ENCODE data around the gene TMEM100.

The TMEM100 gene, protein sequence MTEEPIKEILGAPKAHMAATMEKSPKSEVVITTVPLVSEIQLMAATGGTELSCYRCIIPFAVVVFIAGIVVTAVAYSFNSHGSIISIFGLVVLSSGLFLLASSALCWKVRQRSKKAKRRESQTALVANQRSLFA

DNA sequence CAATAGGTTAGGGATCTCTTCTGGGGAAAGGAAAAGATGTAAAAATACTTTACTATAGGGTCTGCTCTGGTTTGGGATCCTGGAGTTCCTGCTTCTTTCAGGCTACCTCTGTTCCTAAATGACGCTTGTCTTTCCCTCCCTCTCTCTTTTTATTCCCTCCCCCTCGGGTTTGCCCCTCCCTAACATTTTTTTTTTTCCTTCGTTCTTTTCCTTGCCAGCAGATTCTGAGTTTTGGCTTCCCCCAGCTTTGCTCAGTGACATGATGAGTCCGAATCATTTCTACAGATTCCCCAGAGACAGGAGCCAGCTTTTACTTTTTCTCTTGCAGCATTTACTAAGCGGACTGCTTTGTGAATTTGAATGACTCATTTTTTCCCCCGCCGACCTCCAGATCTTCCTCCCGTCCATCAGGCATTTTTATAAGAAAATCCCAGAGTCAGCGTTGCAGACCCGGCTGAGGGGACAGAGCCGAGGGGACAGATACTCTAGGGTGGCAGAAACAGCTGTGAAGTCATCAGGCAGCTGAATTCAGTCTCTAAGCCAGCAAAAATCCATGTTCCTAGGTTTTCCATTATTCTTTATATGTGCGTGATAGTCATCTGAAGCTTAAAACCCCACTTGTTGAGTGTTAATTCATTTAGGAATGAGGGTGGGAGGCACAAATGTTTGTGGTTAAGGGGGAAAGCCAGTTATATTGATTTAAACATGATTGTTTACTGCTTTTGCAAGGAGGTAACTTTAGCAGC lies at the start of gene TMEM100:
Gene TMEM100, minus strand, starts transcription at position 123 of the 746 bp plus-strand sequence. CDS start 1,794 bp downstream, outside the sequence.
- DNase-seq: no peak

DNA sequence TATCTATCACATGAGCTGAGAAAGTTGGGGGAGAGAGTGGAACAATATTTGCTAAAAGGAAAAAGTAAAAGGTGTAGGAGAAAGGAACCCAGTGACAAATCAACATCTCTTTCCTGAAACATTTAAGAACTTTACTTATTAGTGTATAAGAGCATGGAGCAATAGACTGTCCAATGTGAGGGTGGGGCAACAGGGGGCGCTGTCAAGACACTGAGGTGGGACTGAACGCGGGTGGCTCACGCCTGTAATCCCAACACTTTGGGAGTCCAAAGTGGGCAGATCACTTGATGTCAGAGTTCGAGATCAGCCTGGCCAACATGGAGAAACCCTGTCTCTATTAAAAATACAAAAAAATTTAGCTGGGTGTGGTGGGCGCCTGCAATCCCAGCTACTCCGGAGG lies 49.4 kb upstream of the TMEM100 start:
- DNase-seq: no peak

DNA sequence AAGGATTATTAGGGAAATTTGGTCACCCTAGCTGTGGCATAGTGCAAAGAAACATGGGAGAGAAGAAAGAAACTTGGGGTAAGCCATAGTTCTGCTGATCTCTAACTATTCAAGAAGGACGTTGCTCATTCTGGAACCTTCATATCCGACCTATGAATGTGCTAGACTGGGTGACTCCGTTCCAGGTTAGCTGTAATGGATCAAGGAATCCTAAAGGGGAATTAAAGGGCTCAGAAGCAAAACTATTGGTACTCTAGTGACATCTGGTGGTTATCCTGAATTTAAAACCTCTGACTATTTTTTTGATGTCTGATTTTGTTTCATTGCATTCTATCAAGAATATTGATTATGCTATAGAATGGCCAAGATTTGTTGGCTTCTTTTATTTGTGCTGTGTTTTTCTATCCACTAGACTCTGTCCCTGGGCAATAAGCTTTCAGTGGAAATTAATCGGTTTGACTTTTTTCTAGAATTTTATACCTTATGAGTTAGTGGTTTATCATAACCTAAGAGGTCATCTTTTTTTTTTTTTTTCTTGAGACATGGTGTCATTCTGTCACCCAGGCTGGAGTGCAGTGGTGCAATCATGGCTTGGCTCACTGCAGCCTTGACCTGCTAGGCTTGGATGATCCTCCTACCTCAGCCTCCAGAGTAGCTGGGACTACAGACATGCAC lies 47.7 kb upstream of the TMEM100 start:
- DNase-seq: peak; percentile 10

DNA sequence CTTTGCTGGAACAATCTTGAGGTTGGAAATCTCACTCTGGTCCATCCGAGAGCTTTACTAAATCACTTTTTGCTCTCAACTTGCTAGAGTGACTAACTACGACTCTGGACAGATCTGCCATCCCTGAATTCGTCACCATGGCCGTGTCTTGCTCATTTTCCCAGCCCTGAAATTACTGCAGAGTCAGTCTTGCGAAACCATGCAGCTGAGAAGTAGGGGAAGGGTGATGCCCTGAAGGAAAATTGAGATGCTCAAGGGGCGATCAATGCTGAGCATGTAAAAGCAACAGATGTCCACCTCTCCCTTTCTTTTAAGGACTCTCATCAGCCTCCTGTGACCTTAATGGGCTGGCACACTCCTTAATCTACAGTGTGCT lies 46.9 kb upstream of the TMEM100 start:
- no peak for DNase-seq

DNA sequence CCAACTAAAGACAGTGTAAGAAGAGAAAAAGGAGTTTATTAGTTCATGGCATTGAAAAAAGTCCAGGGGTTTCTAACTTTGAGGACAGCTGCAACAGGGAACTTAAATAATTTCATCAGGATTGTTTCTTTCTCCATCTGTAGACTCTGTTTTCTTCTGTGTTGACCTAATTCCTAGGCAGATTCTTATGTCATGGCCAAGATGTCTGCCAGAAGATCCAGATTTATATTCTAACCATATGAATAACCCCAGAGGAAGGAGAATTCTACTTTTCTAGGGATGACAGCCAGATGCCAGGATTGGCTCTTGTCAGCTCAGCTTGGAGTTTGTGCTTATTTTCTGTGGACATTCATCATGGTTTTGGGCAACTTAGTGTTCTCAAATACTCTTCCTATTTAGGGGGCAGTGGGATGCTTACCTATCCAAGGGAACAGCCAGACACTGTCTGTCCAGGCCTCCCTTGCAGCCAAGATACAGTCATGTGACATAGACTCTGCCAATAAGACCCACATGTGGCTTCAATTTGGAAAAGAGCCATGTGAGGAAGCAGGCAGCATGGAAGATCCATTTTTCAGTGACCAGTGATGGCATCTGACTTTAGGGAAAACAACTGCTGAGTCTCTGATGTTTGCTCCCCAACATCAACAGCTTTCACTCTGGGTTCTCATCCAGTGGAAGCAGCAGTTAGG lies 46.4 kb upstream of the TMEM100 start:
- no peak for DNase-seq

DNA sequence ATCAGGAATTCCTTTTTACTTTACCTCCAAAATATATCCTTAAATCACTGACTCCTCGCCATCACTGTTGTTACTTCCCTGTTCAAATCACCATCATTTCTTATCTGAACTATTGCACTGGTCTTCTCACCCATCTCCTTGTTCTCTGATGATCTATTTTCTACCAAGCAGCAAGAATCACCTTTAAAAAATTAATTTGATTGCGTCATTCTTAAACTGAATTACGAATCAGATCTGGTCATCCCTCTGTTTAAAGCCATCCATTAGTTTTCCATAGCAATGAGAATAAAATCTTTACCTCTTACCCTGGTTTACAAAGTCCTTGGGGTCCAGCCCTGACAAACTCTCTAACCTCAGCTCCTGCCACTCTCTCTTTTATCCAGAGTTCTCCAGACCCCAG lies 42.8 kb upstream of the TMEM100 start:
- DNase-seq: no peak

DNA sequence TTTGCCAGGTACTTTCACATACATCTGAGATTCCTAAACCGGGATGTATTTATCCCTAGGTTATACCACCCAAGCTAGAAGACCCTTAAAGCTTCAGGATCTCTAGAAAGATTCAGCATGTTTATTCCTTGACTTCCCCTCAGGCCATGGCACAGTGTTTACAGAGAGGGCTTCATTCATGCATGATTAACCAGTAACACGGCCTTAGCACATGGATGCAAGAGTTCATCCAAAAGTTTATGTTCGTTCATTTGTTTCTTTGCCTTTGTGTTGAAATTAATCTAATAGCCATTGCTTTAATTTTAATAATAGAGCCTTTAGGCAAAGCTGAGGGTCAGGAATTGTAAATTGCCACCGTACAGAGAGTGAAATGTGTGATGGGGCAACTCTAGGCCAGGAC lies 41.9 kb upstream of the TMEM100 start:
- DNase-seq: no peak

DNA sequence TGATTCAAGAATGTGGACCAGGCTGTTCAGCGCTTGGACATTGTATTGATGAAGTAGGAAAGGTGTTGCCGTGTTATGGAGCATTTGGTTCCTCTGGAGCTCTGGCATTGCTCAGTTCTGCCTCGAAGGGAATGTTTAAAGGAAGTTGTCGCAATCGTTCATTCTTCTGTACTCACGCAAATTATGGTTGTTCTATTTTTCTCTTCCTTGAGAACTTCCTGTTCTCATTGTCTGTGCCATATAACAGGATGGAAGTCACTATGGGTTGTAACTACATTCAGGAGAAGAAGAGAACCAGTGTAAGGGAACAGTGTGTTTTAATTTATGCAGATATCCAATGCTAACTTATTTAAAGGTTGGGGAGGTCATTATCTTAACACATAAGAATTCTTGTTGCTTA lies 41.2 kb upstream of the TMEM100 start:
- DNase-seq: no peak

DNA sequence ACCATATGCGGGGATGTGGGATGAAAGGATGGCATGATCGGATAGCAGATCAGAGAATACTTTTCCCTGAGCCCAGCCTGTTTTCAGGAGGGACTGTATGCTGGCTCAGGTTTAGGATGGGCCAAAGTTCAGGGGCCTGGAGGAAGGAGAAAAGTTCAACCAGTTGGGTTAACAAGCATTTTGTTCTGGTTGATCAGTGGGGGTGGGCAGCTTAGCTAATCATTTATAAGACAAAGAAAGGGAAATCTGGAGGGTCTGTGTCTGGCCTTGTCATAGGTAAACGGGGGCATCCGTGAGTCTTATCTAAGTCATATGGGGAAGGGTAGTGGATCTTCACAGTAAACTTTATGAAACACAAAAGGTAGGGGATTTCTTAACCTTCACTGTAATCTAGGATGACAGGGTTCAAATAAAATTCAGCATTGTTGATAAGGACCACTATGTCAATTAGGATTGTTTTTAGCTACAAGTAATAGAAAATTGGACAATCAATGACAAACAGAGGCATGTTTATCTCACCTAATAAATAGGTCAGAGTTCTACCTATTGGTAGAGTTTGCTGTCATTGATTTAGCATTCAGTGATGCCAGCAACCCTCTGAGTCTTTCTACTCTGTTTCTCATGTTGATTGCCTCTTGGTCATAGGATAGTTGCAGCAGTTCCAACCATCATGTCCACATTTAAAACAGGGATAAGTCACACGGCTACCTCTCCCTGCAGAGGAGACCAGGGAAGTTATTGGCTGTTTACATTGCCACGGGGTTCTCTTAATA lies 39.6 kb upstream of the TMEM100 start:
- no peak for DNase-seq

DNA sequence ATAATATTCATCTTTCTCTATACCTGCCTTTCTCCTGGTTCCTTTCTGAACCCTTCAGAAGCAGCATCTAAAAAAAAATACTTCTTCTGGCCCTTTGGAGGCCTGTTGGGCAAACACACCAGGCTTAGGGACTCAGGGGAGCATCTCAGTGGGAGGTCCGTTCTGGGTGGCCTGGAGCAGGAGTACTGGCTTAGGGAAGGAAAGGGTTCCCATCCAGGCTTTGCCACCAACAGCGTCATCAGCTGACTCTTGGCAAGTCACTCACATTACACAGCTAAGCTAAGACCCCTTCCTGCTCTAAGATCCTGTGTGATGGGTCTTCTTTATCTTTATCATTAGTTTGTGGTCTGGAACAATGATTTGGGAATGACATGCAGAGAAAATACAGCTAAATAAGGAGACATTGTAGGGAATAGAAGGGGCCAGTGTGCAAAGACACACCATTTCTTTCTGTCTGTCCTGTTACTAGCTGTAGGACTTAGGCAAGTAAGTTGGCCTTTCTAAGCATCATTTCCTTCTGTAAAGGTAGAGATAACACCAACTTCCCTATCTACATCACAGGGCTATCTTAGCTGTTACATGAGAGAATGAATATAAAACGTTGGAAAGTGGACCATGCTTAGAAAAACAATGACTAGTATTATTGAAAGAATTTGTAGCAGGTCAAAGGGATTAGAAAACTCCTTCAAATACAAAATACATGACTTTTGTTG lies 38.1 kb upstream of the TMEM100 start:
- DNase-seq: no peak

DNA sequence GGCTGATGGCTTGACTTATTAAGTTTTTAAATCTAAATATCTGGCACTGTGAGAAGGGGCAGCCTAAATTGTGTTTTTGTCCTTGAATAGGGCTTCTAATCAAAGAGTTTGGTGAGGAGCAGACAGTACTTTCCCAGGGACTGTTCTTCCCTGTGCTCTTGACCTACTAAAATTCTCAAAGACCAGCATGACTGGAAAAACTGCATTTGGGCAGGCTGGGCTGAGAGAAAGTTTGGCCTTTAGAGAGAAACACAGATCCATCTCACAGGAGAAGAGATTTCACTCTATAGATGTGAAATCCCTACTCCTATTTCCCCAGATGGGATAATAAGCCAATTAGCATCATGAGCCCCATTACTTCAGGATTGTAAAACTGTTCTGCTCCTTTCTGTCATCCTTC lies 35.5 kb upstream of the TMEM100 start:
- DNase-seq: no peak

DNA sequence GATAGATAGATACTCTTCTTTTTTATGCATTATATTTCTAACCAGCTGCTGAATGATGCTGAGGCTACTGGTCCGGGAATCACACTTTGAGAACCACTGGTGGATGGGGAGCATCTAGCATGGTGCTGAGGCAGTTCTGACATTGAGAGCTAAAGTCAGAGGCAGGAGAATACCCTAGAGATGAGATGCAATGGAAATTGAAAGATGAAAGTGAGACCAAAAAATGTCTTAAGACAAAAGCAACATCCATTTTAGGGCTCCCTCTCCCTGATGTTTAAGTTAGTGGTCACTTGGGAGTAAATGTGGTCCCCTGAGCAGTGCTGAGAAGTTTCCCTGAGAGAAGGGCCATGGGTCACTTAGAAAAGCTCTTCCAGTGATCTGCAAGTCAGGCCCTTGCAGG lies 35.0 kb upstream of the TMEM100 start:
- no peak for DNase-seq

DNA sequence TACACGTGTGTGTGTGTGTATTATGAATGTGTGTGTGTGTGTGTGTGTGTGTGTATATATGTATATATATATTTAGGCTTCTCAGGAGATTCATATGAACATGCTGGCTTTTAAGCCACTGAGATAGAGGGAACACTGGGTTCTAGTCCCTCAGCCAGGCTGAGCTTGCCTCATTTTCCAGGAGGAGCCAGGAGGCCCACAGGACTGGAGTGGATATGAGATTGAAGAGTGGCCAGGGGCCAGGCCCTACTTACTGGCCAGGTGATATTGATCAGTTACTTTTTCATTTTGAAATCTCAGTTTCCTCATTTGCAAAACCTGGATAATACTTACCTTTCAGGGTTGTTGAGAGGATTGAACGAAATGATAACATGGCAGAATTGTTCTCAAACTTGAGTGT lies 34.0 kb upstream of the TMEM100 start:
- DNase-seq: no peak

DNA sequence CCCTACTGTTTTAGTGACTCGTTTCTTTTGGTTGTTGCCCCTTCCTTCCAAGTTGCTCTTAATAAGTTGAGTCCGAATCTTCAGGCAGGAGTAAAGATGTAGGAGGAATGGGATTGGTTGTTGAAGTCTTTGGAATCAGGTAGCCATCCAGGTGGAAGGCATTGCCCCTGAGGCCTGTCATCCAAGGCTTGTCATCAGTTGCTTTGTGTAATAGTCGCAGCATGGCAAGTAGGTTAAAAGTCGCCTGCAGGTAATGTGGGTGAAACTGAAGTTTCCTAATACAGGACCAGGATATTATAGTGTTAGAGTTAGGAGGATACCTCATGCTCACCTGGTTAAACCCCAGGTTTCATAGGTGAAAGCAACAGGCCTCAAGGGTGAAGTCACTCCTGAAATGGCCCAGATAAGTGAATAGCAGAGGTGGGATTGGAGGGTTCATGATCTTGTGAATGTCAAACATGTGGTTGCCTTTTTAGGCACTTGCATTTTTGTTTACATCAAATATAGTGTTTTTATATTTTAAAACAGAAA lies 29.1 kb upstream of the TMEM100 start:
- no peak for DNase-seq

DNA sequence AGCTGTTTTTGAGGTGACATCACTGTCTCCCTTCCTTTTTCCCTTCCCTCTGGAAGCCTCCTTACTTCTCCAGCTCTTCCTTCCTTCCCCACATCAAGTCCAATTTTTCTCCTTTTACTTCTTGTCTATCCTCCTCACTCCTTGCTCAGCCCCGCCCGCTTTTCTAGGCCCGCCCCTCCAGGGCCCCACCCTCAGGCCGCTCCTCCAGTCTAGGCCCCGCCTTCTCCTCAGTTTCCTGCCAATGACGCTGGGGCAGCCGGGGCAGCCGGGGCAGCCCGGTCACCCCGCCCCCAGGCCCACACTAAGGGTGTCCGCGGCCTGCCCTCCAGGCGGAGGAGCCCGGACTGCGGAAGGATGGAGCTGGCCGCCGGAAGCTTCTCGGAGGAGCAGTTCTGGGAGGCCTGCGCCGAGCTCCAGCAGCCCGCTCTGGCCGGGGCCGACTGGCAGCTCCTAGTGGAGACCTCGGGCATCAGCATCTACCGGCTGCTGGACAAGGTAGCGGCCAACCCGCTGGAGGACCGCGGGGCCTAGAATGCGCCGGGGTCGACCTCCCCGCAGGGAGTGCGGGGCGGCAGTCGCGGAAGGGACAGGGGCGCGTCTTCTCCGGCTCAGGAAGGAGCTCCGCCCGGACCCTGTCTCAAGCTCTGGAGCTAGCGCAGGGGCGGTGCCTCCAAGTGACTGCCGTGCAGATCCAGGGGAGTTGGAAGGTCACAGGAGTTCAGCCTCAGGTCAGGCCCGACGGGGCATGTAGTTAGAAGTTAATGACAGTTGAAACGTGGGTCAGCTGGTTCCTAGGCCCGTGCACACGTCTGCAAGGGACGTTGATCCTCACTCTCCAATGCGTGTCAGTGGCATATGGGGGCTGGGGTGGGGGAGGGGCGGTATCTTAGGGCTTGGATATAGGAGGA lies 28.3 kb upstream of the TMEM100 start, which contains the start of gene PCTP:
Gene PCTP, plus strand, starts transcription at position 302 of the 908 bp plus-strand sequence. Its CDS starts 53 bp downstream, at position 355.
- DNase-seq: peak; percentile 34

DNA sequence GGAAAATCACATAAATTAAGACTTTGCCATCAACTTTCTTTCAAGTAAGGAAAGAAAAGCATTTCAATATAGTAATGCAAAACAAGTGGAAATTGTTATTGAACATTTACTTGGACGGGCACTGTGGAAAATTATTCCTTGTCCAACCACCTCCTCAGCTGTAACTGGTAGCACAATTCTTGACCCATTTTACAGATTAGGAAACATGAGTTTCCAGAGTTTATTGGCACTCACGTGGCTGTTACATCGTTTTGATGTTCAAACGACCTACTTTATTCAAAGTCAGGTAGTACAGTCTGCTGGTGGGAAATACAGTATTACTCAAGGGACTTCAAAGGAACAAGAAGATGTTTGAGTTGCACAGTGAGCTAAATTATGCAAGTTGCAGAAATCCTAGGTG lies 27.3 kb upstream of the TMEM100 start:
- no peak for DNase-seq

DNA sequence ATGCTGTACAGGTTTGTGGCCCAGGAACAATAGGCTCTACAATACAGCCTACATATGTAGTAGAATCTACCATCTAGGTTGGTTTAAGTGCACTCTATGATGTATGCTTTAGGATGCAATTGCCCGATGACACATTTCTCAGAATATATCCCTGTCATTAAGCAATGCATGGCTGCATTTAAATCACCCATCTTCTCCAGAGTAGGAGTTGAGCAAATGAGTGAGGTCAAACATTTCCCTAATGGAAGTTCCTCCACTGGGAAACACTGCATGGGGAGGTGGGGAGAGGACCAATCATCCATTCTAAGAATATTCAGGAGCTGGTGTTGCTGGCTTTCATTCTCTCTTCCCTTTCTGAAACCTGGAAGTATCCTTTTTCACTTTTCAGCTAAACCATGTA lies 26.2 kb upstream of the TMEM100 start:
- DNase-seq: no peak

DNA sequence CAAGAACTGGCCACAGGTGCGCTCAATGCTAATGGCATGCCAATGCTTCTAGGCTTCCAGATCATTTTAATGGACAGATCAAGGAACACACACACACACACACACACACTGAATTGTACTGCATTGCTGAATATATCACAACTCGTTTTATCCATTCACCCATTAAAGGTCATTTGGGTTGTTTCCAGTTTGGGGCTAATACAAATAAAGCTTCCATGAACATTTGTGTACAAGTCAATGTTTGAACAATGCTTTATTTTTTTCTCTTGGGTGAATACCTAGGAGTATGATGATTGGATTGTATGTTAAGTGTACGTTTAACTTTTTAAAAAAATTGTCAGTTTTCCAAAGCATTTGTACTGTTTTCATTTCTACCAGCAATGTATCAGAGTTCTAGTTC lies 24.5 kb upstream of the TMEM100 start:
- no peak for DNase-seq

DNA sequence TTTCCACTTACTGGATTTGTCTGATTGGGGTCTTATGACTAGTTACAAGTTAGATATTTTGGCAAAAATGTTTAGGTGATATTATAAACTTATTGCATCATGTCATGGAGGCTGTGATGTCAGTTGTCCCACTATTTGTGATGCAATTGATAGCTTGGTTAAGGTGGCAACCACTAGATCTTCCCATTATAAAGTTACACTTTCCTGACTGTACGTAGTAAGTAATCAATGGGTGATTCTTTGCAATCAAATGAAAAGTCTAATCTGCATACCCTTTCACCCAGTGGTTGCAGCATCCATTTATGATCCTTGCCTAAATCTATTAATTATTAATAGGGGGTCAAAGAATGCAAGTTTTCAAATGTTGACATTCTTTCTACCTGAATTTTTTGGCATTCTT lies 23.8 kb upstream of the TMEM100 start:
- no peak for DNase-seq

DNA sequence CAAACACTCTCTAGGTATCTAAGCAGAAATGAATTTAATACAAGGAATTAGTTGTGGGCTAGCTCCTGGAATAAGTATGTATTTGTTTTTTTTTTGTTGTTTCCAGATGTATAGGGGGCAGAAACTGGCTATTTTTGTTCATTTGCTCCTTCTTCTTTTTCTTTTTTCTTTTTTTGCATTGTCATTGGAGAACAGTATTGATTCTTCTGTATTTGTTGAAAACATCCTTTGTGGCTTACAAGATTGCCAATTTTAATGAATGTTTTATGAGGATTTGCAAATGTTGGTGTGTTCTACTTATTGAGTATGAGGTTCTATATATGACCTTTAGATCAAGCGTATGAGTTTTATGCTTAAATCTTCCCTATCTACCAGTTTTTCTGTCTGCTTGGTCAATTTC lies 22.6 kb upstream of the TMEM100 start:
- DNase-seq: no peak

Data from NCI-H187 treated with DMSO at 0.1 percent for 48 hours (cell line).